GM12873 (cell line): ENCODE measurements around the gene SHH.

Experiments
- TF ChIP-seq, protein P1 (sequence below): IDR thresholded peaks from 2 replicates; pipeline ENCODE4 v1.5.1; 2012; ENCODE audit warnings: low read depth, mild to moderate bottlenecking, moderate library complexity, low read length, control low read depth; ENCODE audit not compliant: insufficient read depth; ENCODE audit errors: missing control alignments

The SHH gene

GRCh38 chr7:155791214-155791737, 21.0 kb downstream of the SHH start:
- TF ChIP-seq, protein P1, sequence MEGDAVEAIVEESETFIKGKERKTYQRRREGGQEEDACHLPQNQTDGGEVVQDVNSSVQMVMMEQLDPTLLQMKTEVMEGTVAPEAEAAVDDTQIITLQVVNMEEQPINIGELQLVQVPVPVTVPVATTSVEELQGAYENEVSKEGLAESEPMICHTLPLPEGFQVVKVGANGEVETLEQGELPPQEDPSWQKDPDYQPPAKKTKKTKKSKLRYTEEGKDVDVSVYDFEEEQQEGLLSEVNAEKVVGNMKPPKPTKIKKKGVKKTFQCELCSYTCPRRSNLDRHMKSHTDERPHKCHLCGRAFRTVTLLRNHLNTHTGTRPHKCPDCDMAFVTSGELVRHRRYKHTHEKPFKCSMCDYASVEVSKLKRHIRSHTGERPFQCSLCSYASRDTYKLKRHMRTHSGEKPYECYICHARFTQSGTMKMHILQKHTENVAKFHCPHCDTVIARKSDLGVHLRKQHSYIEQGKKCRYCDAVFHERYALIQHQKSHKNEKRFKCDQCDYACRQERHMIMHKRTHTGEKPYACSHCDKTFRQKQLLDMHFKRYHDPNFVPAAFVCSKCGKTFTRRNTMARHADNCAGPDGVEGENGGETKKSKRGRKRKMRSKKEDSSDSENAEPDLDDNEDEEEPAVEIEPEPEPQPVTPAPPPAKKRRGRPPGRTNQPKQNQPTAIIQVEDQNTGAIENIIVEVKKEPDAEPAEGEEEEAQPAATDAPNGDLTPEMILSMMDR: no peak

DNA sequence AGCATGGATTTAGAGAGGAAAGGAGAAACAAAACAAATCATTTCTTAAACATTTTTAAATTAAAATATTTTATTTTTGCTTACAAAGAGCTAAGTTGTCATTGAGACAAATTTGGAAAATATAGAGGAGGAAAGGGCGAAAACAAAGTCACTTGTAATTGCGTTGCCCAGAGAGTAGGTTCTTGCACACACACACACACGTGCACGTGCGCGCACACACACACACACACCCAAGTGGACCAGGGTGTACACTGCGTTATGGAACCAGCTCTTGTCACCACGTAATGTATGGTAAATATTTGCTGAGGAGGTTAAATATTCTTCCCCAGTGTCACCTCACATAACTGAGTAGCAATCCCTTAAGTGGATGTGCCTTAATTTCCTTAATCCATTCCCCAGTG, 21.6 kb downstream of the SHH start:
- TF ChIP-seq, protein P1: no peak

- TF ChIP-seq, protein P1: no peak
Observed at GRCh38 chr7:155789001-155789725, 23.1 kb downstream of the SHH start.

DNA sequence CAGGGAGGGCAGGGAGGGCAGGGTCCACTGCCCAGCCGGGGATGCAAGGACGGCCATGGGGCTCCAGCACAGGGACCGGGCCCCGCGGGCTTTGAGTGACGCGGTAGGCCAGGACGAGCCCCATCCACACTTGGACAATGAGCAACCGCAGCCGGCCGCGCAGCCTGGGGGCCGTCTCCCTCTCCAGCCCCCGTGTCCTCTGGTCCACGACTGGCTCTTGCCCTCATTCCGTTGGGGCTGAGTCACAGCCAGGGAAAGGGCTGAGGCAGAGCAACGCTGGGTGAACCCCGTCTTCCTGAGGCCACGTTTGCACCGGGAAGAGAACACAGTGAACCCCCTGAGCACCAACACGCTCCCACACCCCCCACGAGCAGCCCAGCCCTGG, 23.7 kb downstream of the SHH start:
- TF ChIP-seq, protein P1: no peak

DNA sequence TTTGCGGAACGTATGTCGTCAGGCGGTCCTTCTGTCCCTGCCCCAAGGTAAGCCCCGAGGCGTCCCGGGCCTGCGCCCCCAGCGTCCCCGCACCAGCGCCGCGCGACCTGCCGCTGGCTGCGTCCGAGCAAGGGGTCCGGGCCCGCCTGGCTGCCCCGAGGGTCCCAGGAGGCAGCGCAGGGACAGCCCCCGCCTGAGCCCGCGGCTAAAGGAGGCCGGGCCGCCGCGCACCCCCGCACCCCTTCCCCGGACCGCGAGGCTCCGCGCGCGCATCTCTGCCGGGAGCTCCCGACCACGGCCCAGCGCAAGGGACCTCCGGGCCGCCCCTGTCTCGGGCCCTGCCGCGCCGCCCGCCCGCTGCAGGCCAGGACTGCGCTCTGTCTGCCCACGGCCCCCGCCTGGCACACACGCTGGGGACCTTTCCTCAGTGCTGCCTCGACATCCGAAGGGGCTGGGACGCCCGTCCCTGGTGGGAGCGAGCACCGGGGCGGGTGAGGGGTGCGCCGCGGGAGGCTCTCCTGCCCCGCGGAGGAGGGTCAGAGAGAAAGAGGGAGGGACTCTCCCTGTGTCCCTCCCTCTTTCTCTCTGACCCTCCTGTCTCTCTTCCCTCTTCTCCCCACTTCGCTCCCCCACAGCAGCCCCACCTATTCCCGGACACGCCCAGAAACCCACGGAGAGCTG, 25.0 kb downstream of the SHH start:
- TF ChIP-seq, protein P1: no peak

DNA sequence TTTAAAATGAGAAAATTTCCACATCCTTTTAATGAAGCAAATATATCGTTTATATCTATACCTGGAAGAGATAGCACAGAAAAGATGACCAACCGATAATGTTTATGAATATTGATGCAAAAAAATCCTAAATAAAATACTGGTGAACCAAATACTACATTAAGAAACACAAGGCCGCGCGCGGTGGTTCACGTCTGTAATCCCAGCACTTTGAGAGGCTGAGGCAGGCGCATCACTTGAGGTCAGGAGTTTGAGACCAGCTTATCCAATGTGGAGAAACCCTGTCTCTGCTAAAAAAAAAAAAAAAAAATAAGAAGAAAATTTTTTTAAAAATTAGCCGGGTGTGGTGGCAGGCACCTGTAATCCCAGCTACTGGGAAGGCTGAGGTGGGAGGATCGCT, 25.8 kb downstream of the SHH start:
- TF ChIP-seq, protein P1: no peak

- TF ChIP-seq, protein P1: no peak
Observed at GRCh38 chr7:155785536-155785935, 26.7 kb downstream of the SHH start.
